Activated CD4-positive, alpha-beta T cell treated with anti-CD3 and anti-CD28 coated beads for 48 hours (primary cell): ENCODE results near the gene IFT20.
"Not testable (repeated sequence)": the region's sequence is repeated elsewhere in the genome, so short reads cannot be mapped to it uniquely, and the experiment has no call there.

ENCODE experiments used
- DNase-seq: peaks from one replicate; pipeline ENCODE4 v3.0.0-alpha.2; 2020

IFT20 gene

DNA sequence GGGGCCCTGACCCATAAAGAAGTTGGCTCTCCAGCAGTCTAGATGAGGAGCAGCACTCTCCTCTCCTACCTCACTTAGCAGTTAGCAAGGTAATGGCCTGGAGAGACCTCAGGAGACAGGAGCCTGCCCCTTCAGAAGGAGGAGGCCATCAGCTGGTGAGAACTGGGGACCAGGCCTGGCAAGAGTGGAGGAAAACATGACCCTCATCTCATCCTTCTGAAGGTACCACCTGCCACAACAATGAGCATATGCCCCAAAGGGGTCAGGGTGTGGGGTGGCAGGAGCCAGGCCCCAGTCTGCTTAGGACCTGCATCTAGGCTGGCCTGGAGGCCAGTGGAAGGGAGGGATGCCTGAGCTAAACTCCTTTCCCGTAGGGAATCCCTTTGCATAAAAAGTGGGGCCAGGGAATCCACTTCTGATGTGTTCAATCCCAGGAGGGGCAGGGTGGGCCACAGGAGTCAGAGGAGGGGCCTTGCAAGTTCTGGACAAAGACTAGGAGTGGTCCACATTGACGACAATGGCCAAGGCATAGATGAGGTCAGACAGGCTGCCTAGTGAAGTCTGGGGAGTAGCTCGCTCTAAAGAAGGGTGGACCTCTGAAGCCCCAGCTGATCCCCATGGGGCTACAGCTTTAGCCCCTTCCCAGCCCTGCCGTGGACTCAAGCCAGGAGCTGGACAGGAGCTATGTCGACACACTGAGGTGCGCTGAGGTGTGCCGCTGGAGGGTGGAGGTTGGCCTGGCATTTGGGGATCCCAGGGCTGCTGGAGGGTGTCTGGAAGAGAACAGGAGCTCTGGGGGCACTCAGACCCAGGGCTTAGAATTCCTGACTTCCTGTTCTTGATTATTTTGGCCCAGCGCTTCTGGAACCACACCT, 28.7 kb upstream of the IFT20 start:
- no peak for DNase-seq

DNA sequence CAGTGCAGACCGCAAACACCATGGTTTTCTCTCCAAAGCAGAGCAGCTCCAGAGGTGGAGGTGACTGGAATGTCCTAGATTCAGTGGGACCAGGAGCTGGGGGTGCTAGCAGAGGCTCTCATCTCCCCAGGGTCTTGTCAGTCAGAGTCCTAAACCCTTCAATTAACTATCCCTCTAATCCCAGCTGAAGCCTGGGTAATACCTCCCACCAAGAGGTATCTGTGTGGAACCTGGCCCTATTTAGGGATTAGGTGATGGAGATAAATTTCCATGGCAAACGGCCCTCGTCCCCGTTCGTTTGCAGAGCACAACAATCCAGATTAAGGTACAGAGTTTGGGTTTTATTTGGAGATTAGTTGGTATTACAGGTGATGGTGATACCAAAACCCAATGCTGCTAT, 27.9 kb upstream of the IFT20 start:
- no peak for DNase-seq

DNA sequence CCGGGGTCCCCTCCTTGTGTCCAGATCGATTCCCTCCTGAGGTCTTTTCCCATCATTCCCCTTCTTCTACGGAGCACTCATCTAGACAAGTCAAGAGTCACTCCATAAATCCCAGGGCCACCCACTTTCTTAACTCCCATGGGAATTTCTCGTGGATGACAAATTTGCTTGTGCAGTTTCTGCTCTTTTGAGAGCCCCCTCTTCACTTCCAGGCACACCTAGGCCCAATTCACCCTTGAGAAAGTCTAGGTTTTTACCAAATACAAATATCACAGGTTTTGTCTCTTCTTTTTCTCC, 22.6 kb upstream of the IFT20 start:
- DNase-seq: no peak

DNA sequence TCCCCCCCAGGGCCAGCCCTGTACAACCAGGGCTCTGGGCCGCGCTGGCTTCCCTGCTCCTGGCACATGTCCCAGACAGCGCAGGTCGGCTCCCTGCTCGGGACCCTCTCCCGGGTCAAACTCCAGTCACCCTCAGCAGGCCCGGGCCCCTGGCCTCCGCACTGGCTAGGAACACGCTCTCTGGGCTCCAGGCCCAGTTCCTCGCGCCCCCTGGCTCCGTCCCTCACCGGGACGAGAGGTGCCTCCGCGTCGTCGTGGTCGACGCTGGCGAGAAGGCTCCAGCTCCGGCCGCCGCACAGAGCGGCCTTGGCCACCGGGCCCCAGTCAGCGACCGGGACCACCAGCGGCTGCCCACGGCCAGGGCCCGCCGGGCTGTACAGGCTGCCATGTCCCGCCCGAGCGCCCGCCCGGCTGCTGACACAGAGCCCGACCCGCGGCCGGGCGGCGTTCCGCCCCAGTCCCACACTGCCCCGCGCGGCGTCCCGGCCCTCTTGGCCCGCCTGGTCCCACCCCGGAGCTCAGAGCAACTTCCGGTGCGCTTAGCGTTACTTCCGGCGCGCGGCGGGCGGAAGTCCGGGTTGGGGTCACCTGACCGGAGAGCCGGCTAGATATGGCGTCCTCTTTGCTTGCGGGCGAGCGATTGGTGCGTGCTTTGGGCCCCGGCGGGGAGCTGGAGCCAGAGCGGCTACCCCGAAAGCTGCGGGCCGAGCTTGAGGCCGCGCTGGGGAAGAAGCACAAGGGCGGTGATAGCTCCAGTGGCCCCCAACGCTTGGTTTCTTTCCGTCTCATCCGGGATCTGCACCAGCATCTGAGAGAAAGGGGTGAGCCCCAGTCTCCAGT, 22.0 kb upstream of the IFT20 start, which contains the start of gene POLDIP2:
TSS of gene POLDIP2 (minus strand) at position 467 of the 840 bp plus-strand sequence. CDS start at position 388, 79 bp downstream.
- peak; percentile 97 for DNase-seq

DNA sequence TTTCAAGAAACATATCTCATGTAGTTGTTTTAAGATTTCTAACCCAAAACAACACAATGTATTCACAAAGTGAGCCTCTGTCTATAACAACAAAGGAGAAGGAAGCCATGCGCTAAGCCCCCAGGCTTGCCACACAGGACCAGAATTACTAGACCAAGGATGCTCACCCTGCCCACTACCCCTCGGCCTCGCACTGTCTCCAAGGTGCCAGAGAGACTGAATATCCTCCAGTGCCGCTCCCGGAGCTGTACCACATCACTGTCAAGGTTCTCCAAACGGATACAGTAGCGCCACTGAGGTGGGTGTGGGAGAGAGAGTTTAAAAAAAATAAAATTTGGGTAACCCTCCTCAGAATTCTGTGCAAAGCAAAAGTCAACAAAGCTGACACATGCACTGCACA, 15.0 kb upstream of the IFT20 start:
- no peak for DNase-seq

DNA sequence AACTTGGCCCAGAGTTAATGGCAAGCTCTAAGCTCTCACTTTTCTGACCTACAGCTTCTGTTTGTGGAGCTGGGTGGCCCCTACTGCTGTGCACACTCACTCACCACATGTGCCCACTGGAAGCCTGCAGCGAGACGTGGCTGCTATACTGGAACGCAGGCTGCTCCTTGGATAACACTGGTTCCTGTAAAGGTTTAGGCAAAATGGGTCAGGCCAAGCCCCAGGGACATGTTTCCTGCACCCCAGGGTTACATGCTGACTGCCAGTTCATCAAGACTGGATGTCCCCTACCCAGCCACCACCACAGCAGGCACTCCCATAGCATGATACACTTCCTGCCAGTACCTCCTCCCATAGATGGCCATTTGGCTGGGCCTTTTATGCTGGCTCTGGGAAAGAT, 13.7 kb upstream of the IFT20 start:
- DNase-seq: no peak

DNA sequence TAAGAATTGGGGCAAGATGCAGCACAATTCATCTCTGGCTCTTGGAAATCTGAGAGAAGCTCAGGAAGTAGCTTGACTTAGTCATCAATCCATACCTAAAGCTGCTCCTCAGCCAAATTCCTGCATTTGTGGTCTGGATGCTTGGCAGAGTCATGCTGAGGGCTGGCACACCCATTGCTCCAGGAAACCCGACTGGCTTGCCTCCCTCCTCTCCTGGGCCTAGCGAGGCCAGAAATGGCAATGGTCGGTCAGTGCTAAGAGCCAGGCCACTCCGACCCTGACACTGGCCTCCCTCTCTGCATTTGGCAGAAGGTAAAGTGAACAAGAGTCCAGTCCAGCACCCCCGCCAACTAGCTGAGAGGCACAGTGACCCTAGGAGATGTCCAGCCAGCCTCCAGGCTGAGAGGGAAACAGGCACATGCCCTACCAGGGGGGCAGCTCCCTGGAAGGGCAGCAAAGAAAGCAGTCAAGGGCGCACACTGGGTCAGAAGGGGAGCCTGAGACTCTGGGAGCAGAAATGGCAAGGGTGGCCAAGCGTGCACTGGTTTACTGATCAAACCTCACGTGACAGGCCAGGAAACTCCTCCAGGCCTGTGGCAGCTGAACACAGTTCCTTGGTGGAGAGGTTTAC, 12.1 kb upstream of the IFT20 start:
- DNase-seq: no peak

DNA sequence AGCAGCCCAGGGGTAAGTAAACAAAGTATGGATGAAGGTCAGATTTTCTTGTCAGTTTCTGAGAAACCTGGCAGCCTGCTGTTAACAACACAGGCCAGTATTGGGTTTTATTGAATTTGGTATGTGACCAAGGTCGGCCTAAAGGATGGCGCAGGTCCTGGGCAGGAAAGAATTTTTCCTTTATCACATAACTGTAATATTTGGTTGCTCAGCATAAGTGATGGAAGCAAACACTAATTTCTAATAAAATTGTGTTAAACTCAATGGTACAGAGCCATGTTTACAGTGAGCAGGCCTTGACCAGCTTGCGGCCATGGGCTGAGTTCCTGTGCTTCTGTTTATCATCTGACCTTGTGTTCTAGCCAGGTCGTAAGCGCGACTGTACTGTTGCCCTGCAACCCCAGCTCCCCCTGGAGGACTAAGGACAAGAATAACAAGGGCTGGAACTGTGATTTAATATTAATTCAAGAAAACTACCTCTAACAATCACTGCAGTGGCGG, 11.5 kb upstream of the IFT20 start:
- no peak for DNase-seq

DNA sequence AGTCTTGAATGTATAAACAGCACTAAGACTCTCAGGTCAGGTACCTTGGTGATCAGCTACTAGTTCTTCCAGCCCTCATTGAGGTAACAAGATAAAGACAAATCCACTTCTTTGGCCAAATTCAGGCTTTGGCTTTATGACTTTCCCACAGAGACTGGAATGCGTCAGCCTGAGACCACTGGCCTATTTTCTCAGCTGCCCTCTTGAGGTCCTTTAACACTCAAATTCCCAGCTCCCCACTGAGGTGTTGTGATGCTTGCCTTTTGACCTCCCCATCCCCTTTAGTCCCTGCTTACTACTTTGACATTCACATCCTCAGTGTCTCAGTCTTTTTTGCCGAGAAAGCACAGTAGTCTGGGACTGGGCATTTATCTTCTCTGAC, 10.9 kb upstream of the IFT20 start:
- no peak for DNase-seq

DNA sequence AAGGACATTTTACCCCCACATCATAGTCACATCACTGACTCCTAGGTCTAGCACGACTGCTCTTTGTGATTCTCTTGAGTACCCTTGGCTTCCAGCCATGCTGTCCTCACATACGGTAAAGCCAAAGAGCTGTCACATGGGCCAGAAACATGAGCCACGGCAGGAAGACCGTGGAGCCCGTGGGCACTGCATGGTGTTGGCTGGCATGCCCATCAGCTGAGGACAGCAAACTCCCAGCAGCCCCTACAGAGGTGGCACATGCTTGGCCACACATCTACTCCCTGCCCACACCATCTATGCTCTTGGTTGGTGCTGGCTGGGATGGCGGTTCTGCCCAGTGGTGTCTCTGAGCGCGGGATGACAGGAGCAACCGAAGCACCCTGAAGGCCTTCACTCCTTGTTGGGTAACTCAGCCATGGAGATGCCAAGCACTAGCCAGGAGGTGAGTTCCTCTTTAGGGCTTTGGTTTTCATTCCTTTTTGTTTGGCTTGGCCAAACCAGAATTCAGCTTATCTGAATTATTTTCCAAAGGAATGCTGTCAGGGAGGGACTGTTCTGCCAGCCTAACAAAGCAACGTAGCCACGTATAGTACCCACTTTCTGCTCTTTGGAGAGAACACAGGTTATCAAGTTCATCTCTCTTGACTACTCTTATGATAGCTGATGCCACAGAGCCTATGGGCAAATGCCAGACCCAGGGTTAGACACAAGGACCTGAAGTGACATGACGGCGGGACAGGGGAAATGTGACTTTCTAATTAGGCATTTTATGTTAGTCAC, 10.3 kb upstream of the IFT20 start:
- DNase-seq: no peak

DNA sequence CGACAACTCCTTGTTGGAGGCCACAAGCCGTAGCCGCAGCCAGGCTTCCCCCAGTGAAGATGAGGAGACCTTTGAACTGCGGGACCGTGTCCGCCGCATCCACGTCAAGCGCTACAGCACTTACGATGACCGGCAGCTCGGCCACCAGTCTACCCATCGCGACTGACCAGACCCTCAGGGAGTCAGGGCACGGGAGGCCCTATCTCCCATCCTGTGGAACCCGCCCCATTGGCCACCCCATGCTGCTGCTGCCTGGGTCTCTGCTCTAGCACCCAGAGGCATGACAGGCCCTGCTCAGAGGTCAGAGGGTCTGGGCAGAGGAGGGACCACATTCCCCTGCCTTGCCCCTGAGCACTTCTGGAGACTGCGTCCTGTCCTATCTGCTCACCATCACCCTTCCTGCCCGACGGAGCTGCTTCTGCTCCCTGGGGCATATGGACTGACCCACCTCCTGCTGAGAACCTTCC, 9.2 kb upstream of the IFT20 start:
- no peak for DNase-seq

DNA sequence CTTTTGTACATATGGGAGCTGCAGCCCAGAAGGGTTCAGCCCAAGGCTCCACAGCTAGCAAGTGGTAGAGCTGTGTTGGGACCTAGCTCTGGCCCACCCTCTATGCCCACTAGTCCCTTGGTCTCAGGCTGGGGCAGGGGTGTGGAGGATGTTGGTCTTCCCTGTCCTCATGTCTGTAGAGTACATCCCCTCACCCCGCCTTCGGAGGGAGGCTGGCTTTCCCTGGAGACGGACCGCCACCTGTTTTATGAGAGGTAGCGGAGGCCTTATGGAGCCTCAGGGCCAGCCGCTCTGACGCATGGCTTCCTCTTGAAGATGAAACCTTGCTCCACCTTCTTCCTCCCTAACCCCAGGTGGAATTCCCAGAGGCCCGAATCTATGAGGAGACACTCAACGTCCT, 8.7 kb upstream of the IFT20 start:
- no peak for DNase-seq

DNA sequence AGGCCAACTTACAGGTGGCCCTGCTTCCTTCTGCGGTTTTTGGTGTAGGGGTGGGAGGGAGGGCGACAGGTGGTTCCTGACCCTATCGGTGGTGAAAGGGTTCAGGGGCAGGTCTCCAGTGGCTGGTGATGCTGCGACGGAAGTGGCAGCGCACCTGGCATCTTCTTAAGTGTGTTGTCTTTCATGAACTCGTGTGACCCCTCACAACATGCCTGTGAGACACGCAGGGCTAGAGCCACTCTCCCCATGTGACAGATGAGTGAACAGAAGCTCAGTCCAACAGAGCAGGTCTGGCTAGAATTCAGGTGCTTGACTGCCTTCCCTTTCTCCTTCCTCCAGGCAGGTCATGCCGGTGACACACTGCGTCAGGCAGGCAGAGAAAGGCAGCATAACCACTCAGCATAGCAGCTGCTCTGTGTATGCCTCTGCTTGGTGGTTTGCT, 8.2 kb upstream of the IFT20 start:
- DNase-seq: no peak

DNA sequence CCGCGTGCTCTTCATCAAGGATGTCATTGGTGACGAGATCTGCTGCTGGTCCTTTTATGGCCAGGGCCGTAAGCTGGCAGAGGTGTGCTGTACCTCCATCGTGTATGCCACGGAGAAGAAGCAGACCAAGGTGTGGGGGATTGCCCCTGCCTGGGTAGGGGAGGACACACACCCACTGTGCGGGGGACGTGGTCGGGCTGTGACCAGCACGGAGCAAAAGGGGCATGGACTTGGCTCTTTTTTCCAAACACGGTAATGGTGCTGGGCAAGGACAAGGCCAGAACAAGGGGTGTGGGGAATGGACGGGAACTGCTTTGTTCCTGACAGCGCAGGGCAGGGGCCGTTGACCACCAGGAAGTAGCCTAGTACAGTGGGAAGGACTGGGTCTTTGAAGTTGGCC, 7.0 kb upstream of the IFT20 start:
- no peak for DNase-seq

DNA sequence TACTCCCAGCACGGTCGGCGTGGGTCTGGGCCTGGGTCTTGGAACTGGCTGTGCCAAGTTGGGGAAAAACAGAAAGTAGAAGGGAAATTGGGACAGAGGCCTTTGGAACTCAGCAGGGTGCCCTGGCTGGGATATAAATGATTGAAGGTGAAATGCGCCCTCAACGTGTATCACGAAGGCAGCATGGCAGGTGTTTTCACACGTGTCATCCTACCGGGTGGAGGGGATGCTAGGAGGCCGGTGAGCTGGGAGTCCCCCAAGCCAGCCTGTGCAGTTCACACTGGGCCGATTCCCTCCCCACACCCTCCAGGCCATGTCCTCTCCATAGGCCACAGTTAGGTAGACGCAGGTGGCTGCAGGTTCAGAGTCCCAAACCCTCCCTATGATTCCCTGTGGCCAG, 6.2 kb upstream of the IFT20 start:
- DNase-seq: no peak

DNA sequence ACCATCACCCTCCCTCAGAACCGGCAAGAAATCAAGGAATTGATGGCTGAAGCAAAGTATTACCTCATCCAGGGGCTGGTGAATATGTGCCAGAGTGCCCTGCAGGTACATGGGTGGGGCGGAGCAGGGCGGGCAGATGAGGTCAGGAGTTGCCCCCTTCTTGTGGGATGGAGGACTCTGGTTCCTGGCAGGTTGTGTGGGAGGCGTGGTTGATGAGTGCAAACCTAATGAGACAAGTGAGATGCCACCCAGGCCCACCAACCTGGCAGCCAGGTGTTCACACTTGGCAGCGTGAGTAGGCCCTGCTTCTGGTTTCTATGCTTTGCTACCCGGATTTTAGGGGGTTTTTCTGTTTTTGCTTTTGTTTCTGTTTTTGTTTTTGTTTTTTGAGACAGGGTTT, 5.1 kb upstream of the IFT20 start:
- no peak for DNase-seq

DNA sequence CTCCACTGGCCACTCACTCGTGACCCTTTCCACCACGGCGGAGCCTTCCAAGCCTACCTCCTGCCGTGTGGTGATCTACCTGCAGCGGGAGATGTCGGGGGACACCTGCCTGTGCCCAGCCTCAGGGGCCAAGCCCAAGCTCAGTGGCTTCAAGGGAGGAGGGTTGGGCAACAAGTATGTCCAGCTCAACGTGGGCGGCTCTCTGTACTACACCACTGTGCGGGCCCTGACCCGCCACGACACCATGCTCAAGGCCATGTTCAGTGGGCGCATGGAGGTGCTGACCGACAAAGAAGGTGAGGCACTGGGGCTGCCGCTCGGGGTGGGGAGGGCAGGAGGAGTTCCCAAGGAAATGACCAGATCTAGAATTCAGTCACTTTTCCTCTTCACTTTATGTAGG, 4.2 kb upstream of the IFT20 start:
- no peak for DNase-seq

DNA sequence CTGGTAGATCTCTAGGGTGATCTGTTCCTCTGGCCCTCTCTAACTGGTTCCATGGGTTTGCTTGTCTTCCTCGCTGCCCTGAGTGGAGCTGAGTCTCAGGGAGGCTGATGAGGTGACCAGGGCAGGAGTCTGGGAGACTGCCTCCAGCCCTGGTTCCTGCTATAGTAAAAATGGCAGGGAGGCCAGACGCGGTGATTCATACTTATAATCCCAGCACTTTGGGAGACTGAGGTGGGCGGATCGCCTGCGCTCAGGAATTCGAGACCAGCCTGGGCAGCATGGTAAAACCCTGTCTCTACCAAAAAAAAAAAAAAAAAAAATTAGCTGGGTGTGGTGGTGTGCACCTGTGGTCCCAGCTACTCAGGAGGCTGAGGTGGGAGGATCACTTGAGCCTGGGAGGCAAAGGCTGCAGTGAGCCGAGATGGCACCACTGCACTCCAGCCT, 3.5 kb upstream of the IFT20 start:
- not testable (repeated sequence) for DNase-seq

DNA sequence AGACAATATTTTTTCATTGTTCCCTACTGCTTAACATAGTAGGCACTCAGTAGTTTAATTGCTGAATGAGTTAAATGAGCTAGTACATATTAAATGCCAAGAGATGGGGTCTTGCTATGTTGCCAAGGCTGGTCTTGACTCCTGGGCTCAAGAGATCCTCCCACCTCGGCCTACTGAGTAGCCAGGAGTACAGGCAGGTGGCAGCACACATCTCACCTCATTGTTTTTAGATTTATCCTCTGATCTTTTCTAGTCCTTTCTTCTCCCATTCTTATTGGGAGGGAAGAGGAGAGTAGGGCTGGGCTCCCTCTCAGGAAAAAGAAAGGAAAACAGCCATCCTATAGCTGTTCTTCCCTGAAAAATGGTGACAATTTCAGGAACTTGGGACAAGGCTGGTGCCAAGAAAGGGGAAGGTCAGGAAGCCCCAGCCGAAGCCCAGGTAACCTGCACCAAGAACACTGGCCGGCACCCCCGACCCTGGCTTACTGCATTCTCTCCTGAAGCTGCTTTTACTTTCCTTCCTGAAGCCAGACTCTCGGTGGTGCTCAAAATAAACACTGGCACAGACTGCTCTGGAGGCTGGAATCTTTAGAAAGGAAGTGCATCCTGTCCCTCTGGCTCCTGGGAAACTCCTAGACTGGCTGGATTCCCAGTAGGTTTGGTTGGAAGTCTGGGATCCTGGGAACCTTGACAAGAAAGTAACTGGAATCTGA, 2.9 kb upstream of the IFT20 start:
- no peak for DNase-seq

DNA sequence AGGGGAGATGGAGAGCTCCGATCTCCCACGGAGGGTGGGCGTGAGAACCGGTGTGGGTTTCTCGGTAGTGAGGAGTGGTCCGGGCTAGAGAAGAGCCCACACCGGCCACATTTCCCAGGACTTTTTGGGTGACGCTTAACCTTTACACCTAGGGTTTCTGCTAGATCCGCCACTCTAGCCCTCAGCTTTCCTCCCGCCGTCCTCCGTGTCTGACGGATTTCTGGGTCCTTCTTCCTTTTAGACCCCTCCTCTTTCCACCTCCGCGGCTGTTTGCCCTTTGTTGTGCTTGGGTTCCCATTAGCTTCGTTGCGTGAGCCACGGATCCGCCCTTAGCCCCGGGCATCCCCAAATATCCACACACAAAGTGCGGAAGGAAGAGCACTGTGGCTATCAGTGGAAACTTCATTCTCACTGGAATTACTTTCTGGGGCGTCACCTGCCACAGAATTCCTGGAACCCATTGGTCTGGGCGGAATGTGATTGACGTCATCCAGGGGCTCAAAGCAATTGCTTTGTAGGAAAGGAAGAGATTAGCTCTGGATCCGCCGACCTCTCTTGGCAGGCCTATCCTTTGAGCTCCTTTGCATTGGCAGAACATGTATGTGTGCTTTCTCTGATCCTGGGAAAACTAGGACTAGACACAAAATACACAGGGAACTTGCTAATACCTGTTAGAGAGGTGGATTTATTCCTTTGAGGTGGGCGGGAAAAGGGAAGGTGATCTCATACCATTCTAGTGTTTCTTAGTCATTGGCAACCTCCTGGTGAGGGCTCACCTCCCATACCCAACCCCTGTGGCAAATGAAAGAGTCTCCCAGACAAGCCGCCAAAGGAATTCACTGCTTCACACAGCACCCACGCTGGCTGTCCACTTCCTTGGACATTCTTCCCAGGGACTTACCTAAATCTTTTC, 943 bp upstream of the IFT20 start:
- DNase-seq: peak; percentile 44
